ENCODE data around the gene KCNA2.

Gene KCNA2

GRCh38 chr1:110628323-110629105, 22.4 kb upstream of the KCNA2 start:
- DNase-seq, result no peak

- no peak for DNase-seq
Observed at GRCh38 chr1:110627764-110628163, 21.6 kb upstream of the KCNA2 start.

GRCh38 chr1:110626889-110627288, 20.7 kb upstream of the KCNA2 start:
- DNase-seq, result peak; percentile 55

GRCh38 chr1:110620686-110621085, 14.5 kb upstream of the KCNA2 start:
- no peak for DNase-seq

GRCh38 chr1:110620250-110620615, 14.1 kb upstream of the KCNA2 start:
- DNase-seq, result no peak

- DNase-seq, result peak; percentile 93
Observed at GRCh38 chr1:110619412-110620249, 13.5 kb upstream of the KCNA2 start.

GRCh38 chr1:110618668-110619067, 12.5 kb upstream of the KCNA2 start:
- no peak for DNase-seq

GRCh38 chr1:110617589-110617988, 11.4 kb upstream of the KCNA2 start:
- no peak for DNase-seq

GRCh38 chr1:110617116-110617515, 11.0 kb upstream of the KCNA2 start:
- no peak for DNase-seq

GRCh38 chr1:110616587-110616986, 10.4 kb upstream of the KCNA2 start:
- DNase-seq, result no peak

GRCh38 chr1:110615548-110616130, 9.5 kb upstream of the KCNA2 start:
- DNase-seq, result peak; percentile 78

GRCh38 chr1:110612060-110612745, 6.0 kb upstream of the KCNA2 start:
- no peak for DNase-seq

- DNase-seq, result no peak
Observed at GRCh38 chr1:110610696-110611286, 4.6 kb upstream of the KCNA2 start.

GRCh38 chr1:110610084-110610483, 3.9 kb upstream of the KCNA2 start:
- peak; percentile 41 for DNase-seq

- no peak for DNase-seq
Observed at GRCh38 chr1:110608247-110608646, 2.1 kb upstream of the KCNA2 start.

GRCh38 chr1:110607536-110608230, 1.5 kb upstream of the KCNA2 start:
- DNase-seq, result no peak

- no peak for DNase-seq
Observed at GRCh38 chr1:110606657-110607535, 738 bp upstream of the KCNA2 start.

GRCh38 chr1:110605446-110605845, 712 bp downstream of the KCNA2 start:
- DNase-seq, result no peak

GRCh38 chr1:110604586-110605148, 1.5 kb downstream of the KCNA2 start:
- no peak for DNase-seq

GRCh38 chr1:110603058-110603457, 3.1 kb downstream of the KCNA2 start:
- no peak for DNase-seq

- DNase-seq, result peak; percentile 24
Observed at GRCh38 chr1:110602466-110602865, 3.7 kb downstream of the KCNA2 start.
